SU-DHL-6 (cell line): ENCODE measurements around the gene ARFGAP1.

Source experiments
- H2AFZ ChIP-seq: fragments of 200-600 bp; sonication (generic); 2 replicates; pipeline ENCODE4 v1.6.1; 2014; ENCODE audit warnings: low read depth, mild to moderate bottlenecking, moderate library complexity, mixed read lengths, antibody characterized with exemption, low read length; ENCODE audit not compliant: severe bottlenecking
- H3F3A ChIP-seq: fragments of 200-600 bp; shearing (Covaris generic); 2 replicates; pipeline ENCODE4 v1.6.0; 2016; ENCODE audit warnings: antibody characterized with exemption, mild to moderate bottlenecking; ENCODE audit not compliant: insufficient read depth
- H3K27ac ChIP-seq: fragments of 200-600 bp; sonication (generic); 2 replicates; pipeline ENCODE4 v1.5.1; 2016; ENCODE audit warnings: low read depth, mild to moderate bottlenecking, low read length, moderate library complexity, mixed read lengths
- H3K27me3 ChIP-seq: fragments of 200-600 bp; sonication (generic), shearing (Covaris generic); 2 replicates; pipeline ENCODE4 v1.6.0; 2014; ENCODE audit warnings: mild to moderate bottlenecking, low read length
- H3K36me3 ChIP-seq: fragments of 200-600 bp; sonication (generic); 2 replicates; pipeline ENCODE4 v1.6.1; 2014; ENCODE audit warnings: mild to moderate bottlenecking, low read length, mixed read lengths
- H3K4me2 ChIP-seq: fragments of 300-600, 200-600 bp; shearing (Covaris generic), sonication (generic); 2 replicates; pipeline ENCODE4 v1.6.0; 2014; ENCODE audit warnings: low read length, low read depth, mild to moderate bottlenecking; ENCODE audit not compliant: poor library complexity, severe bottlenecking
- H3K4me3 ChIP-seq: fragments of 200-600 bp; sonication (generic); 2 replicates; pipeline ENCODE4 v1.5.1; 2014; ENCODE audit warnings: antibody characterized with exemption, low read length, mild to moderate bottlenecking, mixed read lengths; ENCODE audit not compliant: insufficient read depth, poor library complexity, severe bottlenecking
- H3K79me2 ChIP-seq: fragments of 200-600 bp; sonication (generic); 2 replicates; pipeline ENCODE4 v1.6.1; 2014; ENCODE audit warnings: mild to moderate bottlenecking, low read length, moderate library complexity; ENCODE audit not compliant: insufficient read depth
- H3K9ac ChIP-seq: fragments of 200-600 bp; sonication (generic); 2 replicates; pipeline ENCODE4 v1.7.0; 2014; ENCODE audit warnings: mild to moderate bottlenecking, low read length
- H3K9me2 ChIP-seq: fragments of 200-600 bp; sonication (generic); replicated peaks from 2 replicates; pipeline ENCODE4 v1.6.1; 2014; ENCODE audit warnings: low read length; ENCODE audit not compliant: insufficient read depth
- H3K9me3 ChIP-seq: fragments of 200-600 bp; sonication (generic); 2 replicates; pipeline ENCODE4 v1.6.1; 2014; ENCODE audit warnings: low read length, mixed read lengths; ENCODE audit not compliant: insufficient read depth
- H4K20me1 ChIP-seq: fragments of 200-600 bp; sonication (generic); 2 replicates; pipeline ENCODE4 v1.6.1; 2014; ENCODE audit warnings: low read depth, mild to moderate bottlenecking, antibody characterized with exemption, low read length, moderate library complexity, mixed read lengths
- EZH2phosphoT487 ChIP-seq: fragments of 200-600 bp; sonication (generic), shearing (Covaris generic); conservative IDR thresholded peaks from 2 replicates; pipeline ENCODE4 v1.6.1; 2018; ENCODE audit warnings: mild to moderate bottlenecking, antibody characterized with exemption, low read length, moderate library complexity, mixed read lengths
- TF ChIP-seq, protein P1 (sequence below): fragments of 200-600 bp; sonication (generic); IDR thresholded peaks from one replicate; pipeline ENCODE4 v1.5.1; 2017; ENCODE audit warnings: antibody characterized with exemption, mild to moderate bottlenecking, low read length, moderate library complexity; ENCODE audit not compliant: insufficient read depth, poor library complexity, severe bottlenecking

ARFGAP1 gene

GRCh38 chr20:63320041-63320511 is 47.5 kb downstream of the ARFGAP1 start:
- Histone ChIP-seq H3K27ac (no peak overlapping the region), H3K9ac (no peak overlapping the region), H3K36me3 (no peaks in the 10 kb centered on the region), H2AFZ (no peak overlapping the region), H3F3A (no peaks in the 10 kb centered on the region), H3K27me3 (no peaks in the 10 kb centered on the region), H3K9me2 (no peaks in the 10 kb centered on the region), H3K4me3 (no peak overlapping the region), H3K4me2 (no peak overlapping the region), H3K79me2 (no peaks in the 10 kb centered on the region), H3K9me3 (no peaks in the 10 kb centered on the region), H4K20me1 (no peaks in the 10 kb centered on the region)
- TF ChIP-seq, protein P1, sequence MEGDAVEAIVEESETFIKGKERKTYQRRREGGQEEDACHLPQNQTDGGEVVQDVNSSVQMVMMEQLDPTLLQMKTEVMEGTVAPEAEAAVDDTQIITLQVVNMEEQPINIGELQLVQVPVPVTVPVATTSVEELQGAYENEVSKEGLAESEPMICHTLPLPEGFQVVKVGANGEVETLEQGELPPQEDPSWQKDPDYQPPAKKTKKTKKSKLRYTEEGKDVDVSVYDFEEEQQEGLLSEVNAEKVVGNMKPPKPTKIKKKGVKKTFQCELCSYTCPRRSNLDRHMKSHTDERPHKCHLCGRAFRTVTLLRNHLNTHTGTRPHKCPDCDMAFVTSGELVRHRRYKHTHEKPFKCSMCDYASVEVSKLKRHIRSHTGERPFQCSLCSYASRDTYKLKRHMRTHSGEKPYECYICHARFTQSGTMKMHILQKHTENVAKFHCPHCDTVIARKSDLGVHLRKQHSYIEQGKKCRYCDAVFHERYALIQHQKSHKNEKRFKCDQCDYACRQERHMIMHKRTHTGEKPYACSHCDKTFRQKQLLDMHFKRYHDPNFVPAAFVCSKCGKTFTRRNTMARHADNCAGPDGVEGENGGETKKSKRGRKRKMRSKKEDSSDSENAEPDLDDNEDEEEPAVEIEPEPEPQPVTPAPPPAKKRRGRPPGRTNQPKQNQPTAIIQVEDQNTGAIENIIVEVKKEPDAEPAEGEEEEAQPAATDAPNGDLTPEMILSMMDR = no peak
- no peak for TF ChIP-seq EZH2phosphoT487

DNA sequence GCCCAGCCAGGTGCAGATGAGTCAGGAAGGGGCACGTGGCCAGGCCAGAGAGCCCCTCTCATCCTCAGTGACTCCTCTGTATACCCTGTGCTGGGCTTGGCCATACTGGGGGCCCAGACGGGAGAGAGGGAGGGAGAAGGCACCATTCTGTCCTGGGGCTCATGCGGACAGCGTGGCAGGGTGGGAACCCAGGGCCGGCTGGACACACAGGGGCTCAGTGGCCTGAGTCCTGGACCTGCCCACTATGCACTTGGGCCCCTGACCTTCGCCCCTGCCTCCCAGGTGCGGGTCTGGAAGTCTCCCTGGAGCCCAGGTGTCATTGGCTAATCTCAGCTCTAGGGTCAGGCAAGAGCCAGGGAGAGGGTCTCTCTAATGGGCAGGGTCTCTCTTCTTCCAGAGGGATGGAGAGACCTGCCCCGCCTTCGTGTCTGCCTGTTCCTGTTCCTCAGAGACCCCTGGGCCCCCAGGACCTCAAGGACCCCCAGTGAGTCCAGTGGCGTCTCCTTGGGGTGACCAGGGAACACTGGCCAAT is 48.1 kb downstream of the ARFGAP1 start:
- Histone ChIP-seq H3K9me2 (no peaks in the 10 kb centered on the region), H3K36me3 (no peaks in the 10 kb centered on the region), H3K4me3 (no peak overlapping the region), H3F3A (no peaks in the 10 kb centered on the region), H3K27ac (no peak overlapping the region), H3K4me2 (no peak overlapping the region), H2AFZ (no peak overlapping the region), H4K20me1 (no peaks in the 10 kb centered on the region), H3K27me3 (no peaks in the 10 kb centered on the region), H3K9me3 (no peaks in the 10 kb centered on the region), H3K79me2 (no peaks in the 10 kb centered on the region), H3K9ac (no peak overlapping the region)
- TF ChIP-seq, protein P1 = no peak
- TF ChIP-seq EZH2phosphoT487 = no peak

GRCh38 chr20:63321148-63321831 is 48.7 kb downstream of the ARFGAP1 start:
- Histone ChIP-seq H3K27me3 (no peaks in the 10 kb centered on the region), H2AFZ (no peak overlapping the region), H3K4me3 (no peak overlapping the region), H3F3A (no peaks in the 10 kb centered on the region), H3K9me2 (no peaks in the 10 kb centered on the region), H3K9ac (no peak overlapping the region), H3K27ac (no peak overlapping the region), H4K20me1 (no peaks in the 10 kb centered on the region), H3K9me3 (no peaks in the 10 kb centered on the region), H3K79me2 (no peaks in the 10 kb centered on the region), H3K36me3 (no peaks in the 10 kb centered on the region), H3K4me2 (no peak overlapping the region)
- TF ChIP-seq, protein P1 = no peak
- no peak for TF ChIP-seq EZH2phosphoT487
